ENCODE results near the gene MITF.

MITF gene

GRCh38 chr3:69830147-69830546, 90.9 kb downstream of the MITF start:
- DNase-seq = no peak

- no peak for DNase-seq
These were observed 92.5 kb downstream of the MITF start for GRCh38 chr3:69831737-69832136.

GRCh38 chr3:69833591-69833990, 94.3 kb downstream of the MITF start:
- no peak for DNase-seq

- no peak for DNase-seq
These were observed 99.0 kb downstream of the MITF start for GRCh38 chr3:69838217-69838616.

GRCh38 chr3:69838696-69839515, 99.6 kb downstream of the MITF start:
- DNase-seq = no peak

GRCh38 chr3:69842351-69842750, 103.1 kb downstream of the MITF start:
- no peak for DNase-seq

GRCh38 chr3:69842789-69843188, 103.5 kb downstream of the MITF start:
- peak in 1 of 58 donors; percentile 60 for DNase-seq

GRCh38 chr3:69844706-69845105, 105.4 kb downstream of the MITF start:
- no peak for DNase-seq

- no peak for DNase-seq
These were observed 108.0 kb downstream of the MITF start for GRCh38 chr3:69847303-69847702.

- DNase-seq = no peak
These were observed 108.8 kb downstream of the MITF start for GRCh38 chr3:69848113-69848512.

GRCh38 chr3:69850849-69851248, 111.6 kb downstream of the MITF start:
- DNase-seq = no peak

GRCh38 chr3:69853027-69853426, 113.8 kb downstream of the MITF start:
- no peak for DNase-seq

- DNase-seq = peak in 1 of 58 donors; percentile 9
These were observed 116.3 kb downstream of the MITF start for GRCh38 chr3:69855436-69856162.

GRCh38 chr3:69856965-69857705, 117.9 kb downstream of the MITF start:
- no peak for DNase-seq

GRCh38 chr3:69861556-69861955, 122.3 kb downstream of the MITF start:
- no peak for DNase-seq

GRCh38 chr3:69864141-69864540, 124.9 kb downstream of the MITF start:
- DNase-seq = no peak

GRCh38 chr3:69864766-69865165, 125.5 kb downstream of the MITF start:
- DNase-seq = no peak

- no peak for DNase-seq
These were observed 126.8 kb downstream of the MITF start for GRCh38 chr3:69865925-69866679.

- DNase-seq = no peak
These were observed 127.9 kb downstream of the MITF start for GRCh38 chr3:69866988-69867720.

- DNase-seq = no peak
These were observed 128.8 kb downstream of the MITF start for GRCh38 chr3:69867941-69868505.

Data from anterior cingulate cortex (tissue), 58 donors.